Renal cortical epithelial cell (primary cell): ENCODE measurements around the gene HTT. TPM values are rescaled to one million over a fixed set of nuclear protein-coding genes. Genes with fewer than 3 reads are reported as not detected.
"Not testable (repeated sequence)": the region's sequence is repeated elsewhere in the genome, so short reads cannot be mapped to it uniquely, and the experiment has no call there.

Experiments
- DNase-seq: peaks from one replicate; pipeline ENCODE4 v3.0.0-alpha.2; 2011; ENCODE audit warnings: low read depth
- total RNA-seq: library from RNA; depleted of rRNA; stranded (reverse); fragments of >200 nt; gene quantifications from 2 replicates; pipeline ENCODE4 v1.2.3, GENCODE V29; 2014

Gene HTT
- total RNA-seq, 1 donor from 2014 or later, result 91.8 TPM

DNA sequence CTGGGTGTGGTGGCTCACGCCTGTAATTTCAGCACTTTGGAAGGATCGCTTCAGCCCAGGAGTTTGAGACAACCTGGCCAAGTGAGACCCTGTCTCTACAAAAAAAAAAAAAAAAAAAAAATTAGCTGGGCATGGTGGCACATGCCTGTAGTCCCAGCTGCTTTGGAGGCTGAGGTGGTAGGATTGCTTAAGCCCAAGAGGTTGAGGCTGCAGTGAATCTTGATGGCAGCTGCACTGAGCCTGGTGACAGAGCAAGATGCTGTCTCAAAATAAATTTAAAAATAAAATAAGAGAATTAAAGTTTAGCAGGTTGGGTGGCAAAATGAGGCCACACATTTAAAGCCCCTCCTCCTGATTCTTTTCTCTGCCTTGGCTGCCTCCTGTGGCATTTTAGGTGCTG lies 47.1 kb downstream of the HTT start:
- DNase-seq, result no peak

DNA sequence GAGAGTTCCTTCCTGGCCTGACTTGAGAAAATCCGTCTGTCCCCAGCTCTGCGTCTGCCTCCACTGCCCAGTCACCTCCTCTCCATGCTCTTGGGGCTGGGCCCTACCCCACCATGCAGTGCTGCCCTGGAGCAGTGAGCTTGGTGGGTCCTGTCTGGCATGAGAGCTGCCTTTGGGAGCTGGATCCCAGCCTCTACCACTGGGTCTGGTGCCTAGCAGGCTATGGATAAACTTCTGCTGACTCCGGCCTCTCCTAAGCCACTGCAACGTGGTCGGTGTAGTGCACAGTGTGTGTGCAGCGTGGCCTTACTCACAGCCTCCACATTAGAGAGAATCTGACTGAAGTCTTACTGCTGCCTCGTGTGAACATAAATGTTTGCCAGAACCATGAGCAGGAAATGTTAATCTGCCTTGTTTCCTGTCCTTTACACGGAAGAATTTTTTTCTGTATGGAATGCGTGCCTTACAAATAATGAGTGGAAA lies 47.6 kb downstream of the HTT start:
- DNase-seq, result peak; percentile 13

DNA sequence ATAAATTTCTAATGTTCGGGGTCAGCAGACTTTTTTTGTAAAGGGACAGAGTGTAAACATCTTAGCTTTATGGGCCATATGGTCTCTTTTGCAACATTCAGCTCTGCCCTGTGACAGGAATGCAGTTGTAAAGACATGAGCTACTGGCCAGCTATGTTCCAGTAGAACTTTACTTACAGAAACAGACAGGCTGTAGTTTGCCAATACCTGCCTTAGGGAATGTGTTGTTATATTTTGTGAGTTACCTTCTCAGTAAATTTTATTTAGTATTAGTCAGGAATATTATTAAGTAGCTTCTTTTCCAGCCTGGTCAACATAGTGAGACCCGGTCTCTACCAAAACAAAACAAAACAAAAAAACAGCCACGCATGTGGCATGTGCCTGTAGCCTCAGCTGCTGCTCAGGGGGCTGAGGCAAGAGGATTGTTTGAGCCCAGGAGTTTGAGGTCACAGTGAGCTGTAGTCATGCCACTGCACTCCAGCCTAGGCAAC lies 48.7 kb downstream of the HTT start:
- DNase-seq, result peak; percentile 61

DNA sequence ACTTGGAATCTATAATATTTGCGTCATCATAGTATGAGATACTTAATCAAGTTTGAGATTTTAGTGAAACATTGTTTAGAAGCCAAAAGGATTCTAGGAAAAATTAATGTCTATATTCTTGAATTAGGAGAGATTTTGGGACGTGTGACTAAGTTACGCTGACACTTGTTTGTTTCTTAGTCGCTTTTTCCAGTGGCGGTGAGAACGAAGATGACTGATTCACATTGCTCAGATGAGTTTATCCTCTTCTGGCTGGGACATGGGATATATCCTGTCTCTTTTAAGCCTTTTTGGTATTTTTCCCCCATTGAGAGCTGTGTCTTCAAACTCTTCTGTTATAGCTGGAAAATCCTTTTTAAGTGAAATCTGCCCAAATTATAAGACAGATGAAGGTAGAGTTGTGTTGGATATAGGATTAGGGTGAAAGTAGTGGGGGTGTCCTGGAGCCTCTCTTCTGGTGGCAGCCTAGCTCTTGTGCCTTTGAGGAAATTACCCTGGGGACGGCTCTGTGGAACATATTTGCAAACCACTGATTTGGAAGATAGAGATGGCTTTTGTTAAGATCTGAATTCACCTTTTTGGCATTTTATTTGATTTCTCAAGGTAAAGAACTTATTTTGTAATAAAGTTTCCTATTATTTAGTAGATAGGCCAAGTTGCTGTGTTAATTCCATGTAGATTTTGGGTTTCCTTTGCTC lies 49.7 kb downstream of the HTT start:
- DNase-seq, result no peak

DNA sequence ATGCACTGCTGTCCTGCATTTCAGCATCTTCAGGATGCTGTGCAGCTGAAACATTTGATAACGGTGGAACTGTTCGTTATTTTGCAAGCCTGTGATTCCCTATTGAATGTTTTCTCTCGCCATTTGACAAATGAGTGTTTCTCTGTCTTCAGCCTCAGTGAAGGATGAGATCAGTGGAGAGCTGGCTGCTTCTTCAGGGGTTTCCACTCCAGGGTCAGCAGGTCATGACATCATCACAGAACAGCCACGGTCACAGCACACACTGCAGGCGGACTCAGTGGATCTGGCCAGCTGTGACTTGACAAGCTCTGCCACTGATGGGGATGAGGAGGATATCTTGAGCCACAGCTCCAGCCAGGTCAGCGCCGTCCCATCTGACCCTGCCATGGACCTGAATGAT lies 52.6 kb downstream of the HTT start:
- no peak for DNase-seq

DNA sequence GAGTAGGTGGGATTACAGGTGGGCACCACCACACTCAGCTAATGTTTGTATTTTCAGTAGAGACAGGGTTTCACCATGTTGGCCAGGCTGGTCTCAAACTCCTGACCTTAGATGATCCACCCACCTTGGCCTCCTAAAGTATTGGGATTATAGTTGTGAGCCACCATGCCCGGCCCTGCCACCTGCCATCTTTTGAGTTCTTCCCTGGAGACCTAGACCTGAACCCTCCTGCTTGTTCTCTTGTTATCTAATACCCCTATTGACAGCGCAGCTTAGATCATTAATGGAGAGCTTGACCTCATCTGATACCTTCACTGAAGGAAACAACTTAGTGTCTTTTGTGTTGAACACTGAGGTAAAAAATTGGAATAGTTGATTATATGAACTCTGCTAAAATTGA lies 53.6 kb downstream of the HTT start:
- no peak for DNase-seq

DNA sequence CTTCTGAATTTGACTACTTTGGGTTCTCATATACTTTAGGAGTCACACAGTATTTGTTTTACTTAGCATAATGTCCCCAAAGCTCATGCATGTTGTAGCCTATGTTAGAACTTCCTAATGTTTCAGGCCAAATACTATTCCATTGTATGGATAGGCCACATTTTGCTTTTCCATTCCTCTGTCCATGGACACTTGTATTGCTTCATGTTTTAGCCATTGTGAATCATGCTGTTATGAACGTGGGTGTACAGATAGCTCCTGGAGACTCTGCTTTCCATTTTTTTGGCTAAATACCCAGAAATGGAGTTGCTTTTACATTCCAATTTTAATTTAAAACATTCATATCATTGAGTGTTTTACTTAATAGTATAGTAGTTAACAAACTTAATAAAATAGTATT lies 54.5 kb downstream of the HTT start:
- no peak for DNase-seq

DNA sequence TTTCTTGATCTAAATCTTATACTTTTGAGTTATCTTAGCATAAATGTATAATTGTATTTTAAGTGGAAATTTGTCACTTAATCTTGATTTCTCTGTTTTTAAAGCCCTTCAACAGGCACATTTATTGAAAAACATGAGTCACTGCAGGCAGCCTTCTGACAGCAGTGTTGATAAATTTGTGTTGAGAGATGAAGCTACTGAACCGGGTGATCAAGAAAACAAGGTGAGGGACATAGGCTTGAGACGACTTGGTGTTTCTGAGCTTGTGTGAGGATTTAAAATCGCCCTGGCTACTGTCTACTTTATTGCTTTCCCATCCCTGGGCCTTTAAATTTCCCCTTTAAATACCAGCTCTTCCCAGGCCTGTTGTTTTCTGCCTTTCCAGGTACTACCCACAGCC lies 55.7 kb downstream of the HTT start:
- DNase-seq, result no peak

DNA sequence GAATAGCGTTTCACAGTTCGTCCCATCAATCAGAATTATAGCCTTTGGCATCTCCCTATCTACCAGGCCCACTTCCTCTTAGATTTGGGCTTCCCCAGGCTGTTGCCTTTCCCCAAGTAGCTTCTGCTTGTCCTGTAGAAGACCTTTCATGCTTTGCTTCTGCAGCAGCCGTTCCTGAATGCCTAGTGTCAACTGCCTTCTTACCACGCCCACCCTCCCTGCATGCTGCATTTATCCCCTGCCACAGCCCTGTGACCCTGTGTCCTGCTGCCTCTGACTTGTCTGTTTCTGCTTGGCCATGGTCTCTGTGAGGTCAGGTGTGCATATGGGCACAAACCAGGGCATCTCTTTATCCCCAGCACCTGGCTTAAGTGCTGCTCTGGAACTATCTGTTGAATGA lies 56.3 kb downstream of the HTT start:
- DNase-seq, result no peak

DNA sequence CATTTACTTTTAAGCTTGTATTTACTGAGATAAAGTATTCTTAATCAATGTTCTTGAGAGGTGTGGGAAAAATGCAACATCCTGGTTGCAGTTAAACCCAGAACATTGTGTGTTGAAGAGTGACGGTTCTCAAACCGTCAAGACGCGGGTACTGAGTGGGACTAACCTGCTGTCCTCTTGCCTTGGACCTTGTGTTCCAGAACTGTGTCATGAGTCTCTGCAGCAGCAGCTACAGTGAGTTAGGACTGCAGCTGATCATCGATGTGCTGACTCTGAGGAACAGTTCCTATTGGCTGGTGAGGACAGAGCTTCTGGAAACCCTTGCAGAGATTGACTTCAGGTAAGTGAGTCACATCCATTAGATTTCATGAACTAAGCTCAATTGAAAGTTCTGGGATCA lies 59.7 kb downstream of the HTT start:
- DNase-seq, result no peak

DNA sequence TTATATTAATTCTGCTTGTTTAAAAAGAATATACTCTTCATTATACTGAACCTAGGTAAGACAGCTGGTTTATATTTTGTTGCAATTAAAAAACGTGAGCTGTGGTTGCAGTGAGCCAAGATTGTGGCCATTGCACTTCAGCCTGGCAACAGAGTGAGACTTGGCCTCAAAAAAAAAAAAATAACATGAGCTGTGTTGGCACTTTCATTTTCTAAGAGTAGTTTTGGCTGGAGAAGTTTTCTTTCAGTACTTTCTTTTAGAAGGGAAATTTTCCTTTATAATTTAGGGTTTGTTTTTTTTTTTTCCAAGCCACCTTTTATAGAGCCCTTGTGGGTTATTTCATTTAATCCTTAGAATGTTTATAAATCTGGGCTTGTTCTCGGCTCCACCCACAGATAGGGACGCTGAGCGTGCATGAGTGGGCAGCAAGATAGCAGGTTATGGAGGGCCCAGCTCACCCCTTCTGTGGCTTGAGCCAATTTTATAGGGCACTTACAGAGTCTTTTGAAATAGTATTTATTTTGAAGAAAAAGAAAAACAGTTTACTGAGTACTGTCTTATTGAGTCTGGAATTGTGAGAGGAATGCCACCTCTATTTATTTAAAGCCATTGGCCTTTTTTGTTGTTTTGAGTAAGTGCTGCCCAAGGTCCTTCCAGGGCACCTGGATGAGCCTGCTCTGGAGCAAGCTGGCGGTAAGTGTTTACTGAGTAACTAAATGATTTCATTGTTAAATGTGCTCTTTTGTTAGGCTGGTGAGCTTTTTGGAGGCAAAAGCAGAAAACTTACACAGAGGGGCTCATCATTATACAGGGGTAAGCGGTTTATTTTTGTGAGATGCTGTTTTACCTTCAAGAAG lies 60.9 kb downstream of the HTT start:
- peak; percentile 12 for DNase-seq

DNA sequence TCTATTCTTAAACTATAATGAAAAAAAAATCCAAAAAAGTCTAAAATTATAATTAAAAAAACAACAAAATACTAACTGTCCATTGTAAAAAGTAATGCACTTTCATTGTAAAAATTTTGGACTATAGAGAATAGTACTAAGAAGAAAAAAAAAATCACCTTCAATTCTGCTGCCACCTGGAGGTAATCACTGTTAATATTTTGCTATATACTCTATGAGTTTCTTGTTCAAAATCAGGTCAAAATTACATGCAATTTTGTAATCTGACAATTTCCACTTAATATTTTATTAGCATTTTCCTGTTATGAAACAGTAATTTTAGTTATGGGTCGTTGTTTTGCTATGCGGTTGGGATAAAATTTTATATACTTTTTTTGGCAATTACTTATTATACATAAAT lies 62.0 kb downstream of the HTT start:
- DNase-seq, result no peak

DNA sequence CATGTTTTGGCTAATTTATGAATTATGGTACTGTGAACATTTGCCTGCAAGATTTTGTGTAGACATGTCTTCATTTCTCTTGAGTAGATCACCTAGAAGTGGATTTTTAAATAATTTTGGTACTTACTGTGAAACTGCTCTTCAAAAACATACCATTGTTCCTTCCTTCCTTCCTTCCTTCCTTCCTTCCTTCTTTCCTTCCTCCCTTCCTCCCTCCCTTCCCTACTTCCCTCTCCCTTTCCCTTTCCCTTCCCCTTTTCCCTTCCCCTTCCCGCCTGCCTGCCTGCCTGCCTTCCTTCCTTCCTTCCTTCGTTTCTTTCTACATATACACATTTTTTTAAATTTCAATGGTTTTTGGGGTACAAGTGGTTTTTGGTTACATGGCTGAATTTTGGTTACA lies 63.4 kb downstream of the HTT start:
- DNase-seq, result no peak

DNA sequence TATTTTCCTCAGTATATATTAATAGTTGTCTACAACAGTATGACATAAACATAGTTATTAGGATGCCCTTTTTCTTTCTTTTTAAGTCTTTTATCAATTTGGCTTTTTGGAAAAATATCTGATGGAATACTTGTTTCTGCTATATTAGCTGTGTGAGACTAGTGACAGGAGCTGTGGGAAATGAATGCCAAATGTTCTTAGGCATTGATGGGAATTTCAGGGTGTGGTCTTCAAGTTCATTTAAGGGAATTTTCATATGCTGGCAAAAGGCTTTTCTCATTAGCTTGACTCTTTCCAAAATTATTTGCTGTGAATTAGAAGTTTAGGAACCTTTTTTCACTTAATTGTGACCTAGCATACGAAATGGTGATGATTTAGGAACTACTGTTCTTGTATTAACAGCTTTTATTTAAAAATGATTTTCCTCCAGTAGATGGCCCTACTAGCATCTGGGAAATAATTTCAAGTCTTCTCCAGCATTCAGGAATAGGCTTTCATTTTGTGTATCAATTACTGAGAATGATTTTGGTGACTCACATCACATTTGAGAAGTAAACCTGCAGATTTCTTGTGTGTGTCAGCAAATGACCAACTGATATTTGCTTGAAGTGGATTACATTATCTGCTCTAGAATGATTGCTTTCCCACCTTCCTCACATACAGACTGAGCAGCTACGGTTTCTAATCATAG lies 70.9 kb downstream of the HTT start:
- peak; percentile 17 for DNase-seq

DNA sequence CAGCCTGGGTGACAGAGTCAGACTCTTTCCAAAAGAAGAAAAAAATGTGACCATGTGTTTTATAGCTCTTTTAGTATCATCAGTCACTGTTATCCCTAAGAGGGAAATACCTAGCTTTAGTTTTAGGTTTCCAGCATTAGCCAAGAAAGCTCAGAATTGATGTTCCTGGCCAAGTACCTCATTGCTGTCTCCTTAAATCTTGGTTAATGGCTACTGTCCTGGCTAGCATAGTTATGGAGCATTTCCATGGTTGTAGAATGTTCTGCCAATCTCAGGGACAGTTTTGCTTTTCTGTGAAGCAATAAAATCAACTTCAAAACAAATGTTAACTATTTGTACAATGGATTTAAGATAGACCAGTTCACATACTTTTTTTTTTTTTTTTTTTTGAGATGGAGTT lies 74.4 kb downstream of the HTT start:
- DNase-seq, result no peak

DNA sequence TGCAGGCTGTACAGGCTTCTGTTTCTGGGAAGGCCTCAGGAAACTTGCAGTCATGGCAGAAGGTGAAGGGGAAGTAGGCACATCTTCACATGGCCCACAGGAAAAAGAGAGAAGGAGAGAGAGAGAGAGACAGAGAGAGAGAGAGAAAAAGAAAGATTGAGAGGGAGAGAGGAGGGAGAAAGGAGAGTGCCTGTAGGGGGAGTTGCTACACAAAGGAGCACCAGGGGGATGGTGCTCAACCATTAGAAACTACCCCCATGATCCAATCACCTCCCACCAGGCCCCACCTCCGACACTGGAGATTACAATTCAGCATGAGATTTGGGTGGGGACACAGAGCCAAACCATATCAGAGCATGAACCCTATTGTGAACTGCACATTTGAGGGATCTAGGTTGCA lies 76.8 kb downstream of the HTT start:
- not testable (repeated sequence) for DNase-seq

DNA sequence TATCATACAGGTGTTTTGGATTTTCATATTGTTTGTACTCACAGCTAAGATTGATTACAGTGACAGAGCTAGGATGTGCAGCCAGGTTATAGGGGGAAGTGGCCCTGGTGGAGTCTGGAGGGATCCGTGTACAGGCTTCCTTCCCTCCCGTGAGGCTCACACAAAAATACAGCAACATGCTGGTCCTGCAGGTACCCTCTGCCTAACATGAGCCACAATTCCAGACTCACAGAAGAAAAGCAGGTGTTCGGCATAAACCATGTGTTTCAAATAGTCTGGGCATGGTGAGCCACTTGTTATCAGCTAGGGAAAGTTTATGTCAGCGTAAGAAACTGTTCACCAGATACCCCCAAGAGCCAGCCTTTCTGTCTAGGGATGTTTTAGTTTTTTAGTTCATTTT lies 82.9 kb downstream of the HTT start:
- DNase-seq, result no peak

DNA sequence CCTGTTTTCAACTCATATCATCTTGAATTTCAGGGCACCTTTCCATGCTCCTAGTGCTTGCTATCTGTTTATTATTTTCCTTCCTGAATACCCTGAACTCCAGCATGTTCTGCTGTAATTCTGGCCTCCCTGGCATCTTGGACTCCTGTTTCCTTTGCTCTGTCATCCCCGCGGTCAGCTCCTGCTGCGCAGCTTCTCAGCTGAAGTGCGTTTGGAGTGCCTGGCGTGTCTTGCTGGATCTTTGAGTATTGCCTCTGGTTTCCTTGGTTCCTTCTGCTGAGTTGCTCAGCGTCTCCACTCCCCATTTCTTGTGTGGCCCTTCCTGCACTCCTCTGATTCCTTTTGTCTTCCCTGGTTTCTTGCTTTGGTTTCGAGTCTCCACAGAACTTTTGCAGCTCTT lies 84.4 kb downstream of the HTT start:
- no peak for DNase-seq

DNA sequence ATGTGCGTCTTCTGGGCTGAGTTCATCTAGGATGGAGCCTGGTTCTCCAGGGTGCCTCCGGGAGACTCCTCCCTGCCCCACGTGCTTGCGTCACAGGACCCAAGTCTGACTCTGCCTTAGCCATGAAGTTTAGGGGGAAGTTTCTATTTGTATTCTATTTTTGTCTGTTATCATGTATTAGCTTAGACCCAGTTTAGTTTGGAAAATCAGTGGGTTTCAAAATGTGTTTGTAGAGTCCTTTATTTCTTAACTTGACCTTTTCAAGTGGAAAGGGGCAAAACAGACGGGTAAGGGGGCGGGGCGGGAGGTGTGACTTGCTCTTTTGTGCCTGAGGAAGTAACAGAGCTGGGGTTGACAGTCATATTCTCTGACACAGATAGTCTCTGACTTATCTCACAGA lies 86.0 kb downstream of the HTT start:
- no peak for DNase-seq

DNA sequence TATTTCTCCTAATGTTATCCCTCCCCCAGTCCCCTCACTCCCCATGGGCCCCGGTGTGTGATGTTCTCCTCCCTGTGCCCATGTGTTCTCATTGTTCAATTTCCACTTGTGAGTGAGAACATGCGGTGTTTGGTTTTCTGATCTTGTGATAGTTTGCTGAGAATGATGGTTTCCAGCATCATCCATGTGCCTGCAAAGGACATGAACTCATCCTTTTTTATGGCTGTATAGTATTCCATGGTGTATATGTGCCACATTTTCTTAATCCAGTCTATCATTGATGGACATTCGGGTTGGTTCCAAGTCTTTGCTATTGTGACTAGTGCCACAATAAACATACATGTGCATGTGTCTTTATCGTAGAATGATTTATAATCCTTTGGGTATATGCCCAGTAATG lies 86.6 kb downstream of the HTT start:
- DNase-seq, result not testable (repeated sequence)

DNA sequence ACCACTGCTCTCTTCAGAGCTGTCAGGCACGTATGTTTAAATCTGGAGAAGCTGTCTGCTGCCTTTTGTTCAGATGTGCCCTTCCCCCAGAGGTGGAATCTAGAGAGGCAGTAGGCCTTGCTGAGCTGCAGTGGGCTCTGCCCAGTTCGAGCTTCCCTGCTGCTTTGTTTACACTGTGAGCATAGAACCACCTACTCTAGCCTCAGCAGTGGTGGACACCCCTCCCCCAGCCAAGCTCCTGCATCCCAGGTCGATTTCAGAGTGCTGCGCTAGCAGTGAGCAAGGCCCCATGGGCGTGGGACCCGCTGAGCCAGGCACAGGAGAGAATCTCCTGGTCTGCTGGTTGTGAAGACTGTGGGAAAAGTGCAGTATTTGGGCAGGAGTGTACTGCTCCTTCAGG lies 92.0 kb downstream of the HTT start:
- DNase-seq, result not testable (repeated sequence)

DNA sequence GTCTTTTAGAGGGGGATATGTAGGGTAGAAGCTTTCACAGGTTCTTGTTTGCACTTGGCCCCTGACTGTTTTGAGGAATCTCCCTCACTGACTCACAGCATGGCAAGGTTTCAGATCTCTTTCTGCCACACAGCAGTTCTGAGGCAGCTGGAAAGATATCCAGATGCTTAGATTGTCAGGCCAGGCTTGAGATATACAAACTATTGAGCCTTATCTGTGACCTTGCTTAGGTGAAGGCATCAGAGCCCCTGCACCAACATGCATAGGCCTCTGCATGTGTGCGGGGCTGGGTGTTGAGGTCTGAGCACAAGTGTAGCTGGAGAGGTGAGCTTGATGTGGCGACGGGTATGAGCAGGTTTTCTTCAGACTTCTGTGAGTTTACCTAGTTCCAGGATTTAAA lies 93.5 kb downstream of the HTT start:
- no peak for DNase-seq
